PC-3 (cell line): ENCODE measurements around the gene CORIN. TPM values are rescaled to one million over a fixed set of nuclear protein-coding genes. Genes with fewer than 3 reads are reported as not detected.
"Not testable (repeated sequence)": the region's sequence is repeated elsewhere in the genome, so short reads cannot be mapped to it uniquely, and the experiment has no call there.

Experiments
- ATAC-seq: fragments of 200-7000 bp; cut with Tn5 transposase; 2 replicates; pipeline ENCODE4 v1.9.1; 2020; ENCODE audit warnings: mild to moderate bottlenecking, moderate library complexity
- BruUV-seq: library from RNA; stranded (reverse); fragments of 400-500 nt; replicated peaks from 2 replicates; lab custom pipeline; 2021; lab: Mats Ljungman, UMichigan
- CTCF ChIA-PET: fragments of 300-600 bp; sonication (Branson Sonifier 250); formaldehyde crosslinking; loops from one replicate; lab custom pipeline; 2022; ENCODE audit warnings: antibody characterized with exemption; lab: Charles Lee
- POLR2A ChIA-PET: fragments of 300-600 bp; sonication (Branson Sonifier 250); formaldehyde crosslinking; loops from one replicate; lab custom pipeline; 2022; ENCODE audit warnings: antibody characterized with exemption; ENCODE audit not compliant: unreplicated experiment; lab: Charles Lee
- DNase-seq: peaks from one replicate; pipeline ENCODE4 v3.0.0-alpha.2; 2015
- H2AFZ ChIP-seq: fragments of 300-600 bp; sonication (generic); 2 replicates; pipeline ENCODE4 v1.6.0; 2016; ENCODE audit warnings: antibody characterized with exemption, low read length
- H3F3A ChIP-seq: fragments of 300-600 bp; sonication (generic); one replicate; pipeline ENCODE4 v1.6.0; 2017; ENCODE audit warnings: antibody characterized with exemption, low read length, control low read depth, mild to moderate bottlenecking; ENCODE audit not compliant: unreplicated experiment
- H3K27ac ChIP-seq: fragments of 300-600 bp; sonication (generic); 2 replicates; pipeline ENCODE4 v1.5.1; 2016; ENCODE audit warnings: mild to moderate bottlenecking, low read length
- H3K27me3 ChIP-seq: fragments of 300-600 bp; sonication (generic); 2 replicates; pipeline ENCODE4 v1.6.1; 2016; ENCODE audit warnings: low read length, mixed read lengths
- H3K36me3 ChIP-seq: fragments of 300-600 bp; sonication (generic); 2 replicates; pipeline ENCODE4 v1.6.1; 2016; ENCODE audit warnings: low read depth, mixed run types, low read length, mixed read lengths
- H3K4me1 ChIP-seq: fragments of 300-600 bp; sonication (generic); 2 replicates; pipeline ENCODE4 v1.5.1; 2016; ENCODE audit warnings: low read length; ENCODE audit not compliant: insufficient read depth
- H3K4me2 ChIP-seq: fragments of 300-600 bp; sonication (generic); 2 replicates; pipeline ENCODE4 v1.6.0; 2016; ENCODE audit warnings: low read length
- H3K4me3 ChIP-seq: fragments of 300-600 bp; sonication (generic); 2 replicates; pipeline ENCODE4 v1.5.1; 2016; ENCODE audit warnings: mild to moderate bottlenecking, low read length, mixed read lengths
- H3K79me2 ChIP-seq: fragments of 300-600 bp; sonication (generic); 2 replicates; pipeline ENCODE4 v1.6.1; 2017; ENCODE audit warnings: low read length, mixed read lengths
- H3K9ac ChIP-seq: fragments of 300-600 bp; sonication (generic); 2 replicates; pipeline ENCODE4 v1.6.0; 2016; ENCODE audit warnings: mild to moderate bottlenecking, low read length
- H3K9me2 ChIP-seq: fragments of 300-600 bp; sonication (generic); replicated peaks from 2 replicates; pipeline ENCODE4 v1.6.1; 2016; ENCODE audit warnings: mixed run types, low read length, mixed read lengths
- H3K9me3 ChIP-seq: fragments of 300-600 bp; sonication (generic); 2 replicates; pipeline ENCODE4 v1.6.1; 2016; ENCODE audit warnings: low read length, mixed read lengths
- H4K20me1 ChIP-seq: fragments of 300-600 bp; sonication (generic); 2 replicates; pipeline ENCODE4 v1.6.1; 2016; ENCODE audit warnings: low read length, mixed read lengths
- CTCF ChIP-seq: fragments of 300-600 bp; sonication (generic); conservative IDR thresholded peaks from 2 replicates; pipeline ENCODE4 v1.5.1; 2017; ENCODE audit warnings: antibody characterized with exemption, low read depth, mild to moderate bottlenecking, low read length
- EZH2 ChIP-seq: fragments of 300-600 bp; sonication (generic); IDR thresholded peaks from one replicate; pipeline ENCODE4 v1.6.1; 2017; ENCODE audit warnings: antibody characterized with exemption, mild to moderate bottlenecking, low read length; ENCODE audit not compliant: unreplicated experiment
- EZH2phosphoT487 ChIP-seq: fragments of 300-600 bp; sonication (generic); IDR thresholded peaks from 2 replicates; pipeline ENCODE4 v1.6.1; 2018; ENCODE audit warnings: mild to moderate bottlenecking, antibody characterized with exemption, low read length, borderline replicate concordance
- intact Hi-C: fragments of 100-400 bp; cut with micrococcal nuclease; formaldehyde crosslinking; loops from 2 replicates; pipeline ENCODE4 v1.9.0; 2023
- total RNA-seq: library from RNA; depleted of rRNA; stranded (reverse); fragments of >200 nt; gene quantifications from 2 replicates; pipeline ENCODE4 v1.2.3, GENCODE V29; 2014

CORIN gene
- total RNA-seq, 1 experiment from 2014 or later, result not detected

DNA sequence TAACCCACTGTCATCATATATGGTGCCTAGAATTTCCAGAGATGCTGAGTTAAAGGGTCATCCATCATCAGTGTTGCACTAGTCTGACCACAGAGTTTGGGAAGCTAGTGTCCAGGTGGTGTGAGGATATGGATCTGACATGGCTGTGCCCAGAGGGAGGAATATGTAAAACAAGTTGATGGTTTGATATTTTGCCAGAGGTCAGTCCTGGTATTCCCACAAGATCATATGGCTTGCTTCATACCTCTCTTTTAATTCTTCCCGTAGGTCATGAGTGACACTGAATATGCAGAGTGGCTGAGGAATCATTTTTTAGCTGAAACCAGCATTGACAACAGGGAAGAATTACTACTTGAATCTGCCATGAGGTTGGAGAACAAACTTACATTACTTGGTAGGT, 277.2 kb downstream of the CORIN start:
- Histone ChIP-seq H3K27ac (no peak overlapping the region), H2AFZ (no peak overlapping the region), H3K4me2 (no peak overlapping the region), H3K36me3 (no peaks in the 10 kb centered on the region; the same call in 1 of the 2 replicates), H3K4me3 (no peak overlapping the region), H4K20me1 (no peaks in the 10 kb centered on the region), H3K9me2 (no peaks in the 10 kb centered on the region), H3K4me1 (peaks cover 8% of the 10 kb centered on the region; the same call in 1 of the 2 replicates), H3K9me3 (no peaks in the 10 kb centered on the region), H3F3A (no peaks in the 10 kb centered on the region), H3K27me3 (no peaks in the 10 kb centered on the region), H3K79me2 (no peaks in the 10 kb centered on the region), H3K9ac (no peak overlapping the region)
- DNase-seq (no peak), ATAC-seq (no peak)
- intact Hi-C loops, result loop anchor here (10.0 kb wide), 1 partner anchor 46 kb away; no protein-coding TSS in a partner anchor
- CTCF ChIA-PET, result interaction anchor here (0.6 kb wide), 1 partner anchor 39 kb away, joined by 3 read pairs; no protein-coding TSS in a partner anchor
- no peak for TF ChIP-seq EZH2phosphoT487
- TF ChIP-seq CTCF, result no peak
- no peak for TF ChIP-seq EZH2
- no TSS peak for BruUV-seq
- POLR2A ChIA-PET, result no interaction called here

- Histone ChIP-seq H3K9ac (no peak overlapping the region), H4K20me1 (no peaks in the 10 kb centered on the region), H3K4me1 (no peaks in the 10 kb centered on the region), H3K9me2 (no peaks in the 10 kb centered on the region), H3K79me2 (no peaks in the 10 kb centered on the region), H3K4me2 (no peak overlapping the region), H3K36me3 (no peaks in the 10 kb centered on the region), H3K4me3 (no peak overlapping the region), H3F3A (no peaks in the 10 kb centered on the region), H2AFZ (no peak overlapping the region), H3K27ac (no peak overlapping the region), H3K9me3 (no peaks in the 10 kb centered on the region), H3K27me3 (no peaks in the 10 kb centered on the region)
- ChIA-PET POLR2A (no interaction called here), CTCF (no interaction called here)
- intact Hi-C loops, result no loop called here
- DNase-seq (no peak), ATAC-seq (no peak)
- TF ChIP-seq EZH2 (no peak), CTCF (no peak), EZH2phosphoT487 (no peak)
- BruUV-seq, result no TSS peak
Observed at GRCh38 chr4:47557255-47557654, 280.6 kb downstream of the CORIN start.

- ATAC-seq, H3K9me2 ChIP-seq, POLR2A ChIA-PET, intact Hi-C loops, H4K20me1 ChIP-seq, H3K27ac ChIP-seq, H3K4me2 ChIP-seq, H3F3A ChIP-seq, CTCF ChIA-PET, H3K36me3 ChIP-seq, H3K9ac ChIP-seq, H3K79me2 ChIP-seq, H3K4me3 ChIP-seq, H2AFZ ChIP-seq, H3K9me3 ChIP-seq, BruUV-seq, H3K27me3 ChIP-seq, H3K4me1 ChIP-seq: not testable (repeated sequence)
- peak; percentile 31 for DNase-seq
Observed at GRCh38 chr4:47555920-47556319, 281.9 kb downstream of the CORIN start.
